Measurements from ENCODE around the gene LOXL3.

Gene LOXL3

GRCh38 chr2:74551942-74552913 lies 1.5 kb downstream of the LOXL3 start:
- no peak for DNase-seq

GRCh38 chr2:74551530-74551929 lies 2.2 kb downstream of the LOXL3 start:
- DNase-seq: no peak

- DNase-seq: no peak
Measured at GRCh38 chr2:74550231-74550630, 3.5 kb downstream of the LOXL3 start.

GRCh38 chr2:74548900-74549826 lies 4.6 kb downstream of the LOXL3 start:
- peak; percentile 69 for DNase-seq

GRCh38 chr2:74548285-74548899 lies 5.3 kb downstream of the LOXL3 start:
- DNase-seq: peak; percentile 56

GRCh38 chr2:74546004-74546403 lies 7.7 kb downstream of the LOXL3 start:
- no peak for DNase-seq

GRCh38 chr2:74544634-74545033 lies 9.1 kb downstream of the LOXL3 start:
- no peak for DNase-seq

- no peak for DNase-seq
Measured at GRCh38 chr2:74542978-74543377, 10.8 kb downstream of the LOXL3 start.

GRCh38 chr2:74540291-74540690 lies 13.5 kb downstream of the LOXL3 start:
- DNase-seq: no peak

GRCh38 chr2:74538881-74539339 lies 14.8 kb downstream of the LOXL3 start:
- DNase-seq: no peak

GRCh38 chr2:74537140-74537539 lies 16.6 kb downstream of the LOXL3 start:
- DNase-seq: no peak

GRCh38 chr2:74536166-74536950 lies 17.4 kb downstream of the LOXL3 start:
- DNase-seq: no peak

- no peak for DNase-seq
Measured at GRCh38 chr2:74535440-74535965, 18.2 kb downstream of the LOXL3 start.

GRCh38 chr2:74534411-74534810 lies 19.3 kb downstream of the LOXL3 start:
- no peak for DNase-seq

- DNase-seq: no peak
Measured at GRCh38 chr2:74533464-74533863, 20.3 kb downstream of the LOXL3 start.

GRCh38 chr2:74532222-74532621 lies 21.5 kb downstream of the LOXL3 start:
- no peak for DNase-seq

- no peak for DNase-seq
Measured at GRCh38 chr2:74531666-74532065, 22.1 kb downstream of the LOXL3 start.

- DNase-seq: peak; percentile 65
Measured at GRCh38 chr2:74530239-74531187, 23.2 kb downstream of the LOXL3 start.

- peak; percentile 99 for DNase-seq
Measured at GRCh38 chr2:74529357-74530238, 24.1 kb downstream of the LOXL3 start, which contains the start of the genes AUP1 and HTRA2. Gene AUP1 (minus strand): TSS chr2:74529706. CDS start chr2:74529629, 77 bp downstream. Gene HTRA2 (plus strand): TSS chr2:74529933. CDS start chr2:74530007, 74 bp downstream.

All from eye (tissue), 1 donor.